Activated T-cell treated with anti-CD3 and anti-CD28 coated beads, Interleukin-2, amount 50 U/mL, for 48 hours (primary cell): ENCODE measurements around the gene NVL.
"Not testable (repeated sequence)": the region's sequence is repeated elsewhere in the genome, so short reads cannot be mapped to it uniquely, and the experiment has no call there.

Source experiments
- DNase-seq, 2 experiments: peaks; one replicate each; pipeline ENCODE4 v3.0.0-alpha.2; 2020

NVL gene

DNA sequence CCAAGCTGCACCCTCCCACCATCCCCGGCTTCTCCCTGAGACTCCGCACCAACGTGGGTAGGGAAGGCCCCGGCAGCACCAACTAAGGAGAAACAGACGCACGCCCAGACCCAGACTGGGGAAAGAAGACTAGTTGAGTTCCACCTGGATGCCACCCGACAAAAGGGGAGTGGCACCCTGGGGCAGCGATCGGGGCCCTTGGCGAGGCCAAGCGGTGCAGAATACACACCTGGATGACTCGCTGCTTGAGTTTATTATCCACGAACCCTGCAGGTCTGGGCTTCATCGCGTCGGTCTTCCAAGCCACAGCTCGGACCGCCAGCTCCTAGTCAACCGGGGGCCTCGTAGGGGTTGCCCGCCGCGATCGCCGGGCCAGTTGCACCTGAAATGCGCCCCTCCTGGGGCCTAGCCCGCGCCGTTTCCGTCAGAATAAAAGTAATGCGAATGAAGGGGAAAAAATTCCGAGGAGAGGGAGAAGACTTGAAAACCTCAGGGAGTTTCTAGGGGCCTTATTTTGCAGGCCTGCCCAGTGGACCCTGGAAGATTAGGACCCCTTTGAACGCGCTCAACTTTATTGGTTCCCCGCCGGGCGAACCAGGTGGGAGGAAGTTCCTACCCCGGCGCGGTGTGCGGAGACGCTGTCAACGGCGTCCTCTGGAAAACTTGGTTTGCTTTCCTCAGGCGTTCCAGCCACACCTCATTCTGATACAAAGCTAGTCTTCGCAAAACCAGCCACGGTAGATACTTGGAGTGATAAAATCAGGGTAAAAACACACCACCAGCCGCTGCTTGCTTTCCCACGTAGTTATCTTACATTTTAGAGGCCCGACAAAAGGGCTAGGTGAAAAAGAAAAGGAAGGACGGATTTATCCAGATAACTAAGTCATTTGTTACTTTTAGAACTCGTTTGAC lies at the start of gene NVL:
TSS of gene NVL (minus strand) at position 331 of the 912 bp plus-strand sequence. CDS start at position 286, 45 bp downstream.
- DNase-seq, result peak; percentile 89

- no peak for DNase-seq
Observed at GRCh38 chr1:224378855-224379631, 49.1 kb upstream of the NVL start.

- DNase-seq, result peak; percentile 61 to 62
Observed at GRCh38 chr1:224377676-224378006, 47.7 kb upstream of the NVL start.

DNA sequence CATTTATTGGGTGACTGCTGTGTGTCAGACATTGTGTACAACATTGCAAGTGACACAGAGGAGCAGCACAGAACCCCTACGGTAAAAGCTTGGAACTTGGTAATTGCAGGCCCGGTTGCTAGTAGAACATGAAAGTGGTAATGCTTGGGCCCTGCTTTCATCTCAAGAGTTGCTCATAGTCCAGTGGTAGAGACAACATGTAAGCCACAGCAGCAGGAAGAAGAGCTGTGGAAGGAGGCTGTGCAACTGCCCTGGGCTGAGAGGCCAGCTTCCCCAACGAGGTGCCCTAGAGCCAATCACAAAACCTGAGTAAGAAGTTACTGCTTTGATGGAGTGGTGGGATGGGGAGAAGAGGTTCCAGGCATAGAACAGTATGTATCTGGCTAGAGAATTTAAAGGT lies 45.1 kb upstream of the NVL start:
- DNase-seq, result no peak

GRCh38 chr1:224373008-224373590 lies 43.1 kb upstream of the NVL start:
- DNase-seq, result no peak

- no peak for DNase-seq
Observed at GRCh38 chr1:224368409-224368808, 38.4 kb upstream of the NVL start.

- no peak for DNase-seq
Observed at GRCh38 chr1:224359207-224359606, 29.2 kb upstream of the NVL start.

DNA sequence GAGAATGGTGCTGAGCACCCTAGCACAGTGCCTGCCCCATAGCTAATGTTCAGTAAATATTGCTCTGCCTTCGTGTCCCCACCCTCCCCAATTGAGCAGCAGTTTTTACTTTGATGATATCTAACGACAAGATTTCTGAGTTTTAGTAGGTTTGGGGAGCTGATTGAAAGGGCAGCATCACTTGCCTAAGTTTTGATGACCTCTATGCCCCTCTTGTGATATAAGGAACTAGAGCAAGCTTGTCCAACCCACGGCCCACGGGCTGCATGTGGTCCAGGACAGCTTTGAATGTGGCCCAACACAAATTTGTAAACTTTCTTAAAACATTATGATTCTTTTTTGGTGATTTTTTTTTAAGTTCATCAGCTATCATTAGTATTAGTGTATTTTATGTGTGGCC lies 28.3 kb upstream of the NVL start:
- no peak for DNase-seq

DNA sequence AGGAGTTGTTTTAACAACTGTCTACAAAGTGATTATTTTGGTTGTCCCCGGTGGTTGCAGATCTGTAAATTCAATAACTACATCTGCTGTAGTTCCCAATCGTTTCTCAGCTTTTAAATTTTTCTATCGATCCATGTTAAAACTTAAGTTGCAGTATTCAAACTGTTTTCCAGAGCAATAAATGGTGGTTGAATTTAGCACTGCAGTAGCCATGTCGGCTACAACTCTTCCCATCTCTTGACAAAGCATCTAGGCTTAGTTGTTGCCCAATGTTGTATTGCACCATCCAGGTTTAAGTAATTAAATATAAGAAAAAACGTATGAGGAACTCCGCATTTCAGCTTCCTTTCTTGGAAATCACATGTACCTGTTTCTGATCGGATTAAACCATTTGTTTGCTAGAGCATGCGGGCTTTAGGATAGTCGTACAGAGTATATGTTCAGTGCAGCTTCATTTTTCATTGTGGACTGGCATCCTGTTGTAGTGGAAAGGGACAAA lies 27.7 kb upstream of the NVL start:
- DNase-seq, result no peak

- peak; percentile 92 for DNase-seq
Observed at GRCh38 chr1:224356685-224357625, 27.0 kb upstream of the NVL start, which contains the start of gene CNIH4. Gene CNIH4, plus strand, starts transcription at chr1:224356879. Its CDS starts 46 bp downstream, at chr1:224356925.

DNA sequence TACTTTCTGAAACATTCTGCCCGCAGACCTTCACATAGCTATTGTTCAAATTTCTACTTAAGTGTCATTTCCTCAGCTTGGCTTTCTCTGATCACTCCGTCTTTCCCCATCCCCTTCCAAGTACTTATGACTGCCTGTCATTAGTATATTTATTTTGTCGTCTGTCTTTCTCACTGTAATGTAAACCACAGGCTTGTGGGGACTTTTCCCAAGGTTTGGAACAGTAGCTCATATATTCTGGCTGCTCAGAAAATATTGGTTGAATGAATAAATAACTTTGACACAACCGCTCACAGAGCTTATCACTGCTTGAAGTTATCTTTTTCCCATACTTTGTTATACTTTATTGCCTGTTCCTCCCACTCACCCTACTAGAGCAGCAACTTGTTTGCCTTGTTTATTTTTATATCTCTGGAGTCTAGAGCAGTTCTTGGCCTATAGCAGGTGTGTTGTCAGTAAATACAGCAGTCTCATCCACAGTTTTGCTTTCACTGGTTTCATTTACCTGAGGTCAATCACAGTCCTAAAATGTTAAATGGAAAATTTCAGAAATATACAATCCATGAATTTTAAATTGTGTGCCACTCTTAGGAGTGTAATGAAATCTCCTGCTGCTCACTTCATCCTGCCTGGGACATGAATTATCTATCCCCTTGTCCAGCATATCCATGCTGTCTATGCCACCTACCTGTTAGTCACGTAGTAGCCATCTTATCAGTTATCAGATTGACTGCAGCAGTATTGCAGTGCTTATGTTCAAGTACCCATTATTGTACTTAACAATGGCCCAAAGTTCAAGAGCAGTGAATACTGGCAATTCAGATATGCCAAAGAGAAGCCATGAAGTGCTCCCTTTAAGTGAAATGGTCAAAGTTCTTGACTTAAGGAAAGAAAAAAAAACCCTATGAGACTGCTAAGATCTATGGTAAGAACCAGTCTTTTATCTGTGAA lies 24.3 kb upstream of the NVL start:
- no peak for DNase-seq

DNA sequence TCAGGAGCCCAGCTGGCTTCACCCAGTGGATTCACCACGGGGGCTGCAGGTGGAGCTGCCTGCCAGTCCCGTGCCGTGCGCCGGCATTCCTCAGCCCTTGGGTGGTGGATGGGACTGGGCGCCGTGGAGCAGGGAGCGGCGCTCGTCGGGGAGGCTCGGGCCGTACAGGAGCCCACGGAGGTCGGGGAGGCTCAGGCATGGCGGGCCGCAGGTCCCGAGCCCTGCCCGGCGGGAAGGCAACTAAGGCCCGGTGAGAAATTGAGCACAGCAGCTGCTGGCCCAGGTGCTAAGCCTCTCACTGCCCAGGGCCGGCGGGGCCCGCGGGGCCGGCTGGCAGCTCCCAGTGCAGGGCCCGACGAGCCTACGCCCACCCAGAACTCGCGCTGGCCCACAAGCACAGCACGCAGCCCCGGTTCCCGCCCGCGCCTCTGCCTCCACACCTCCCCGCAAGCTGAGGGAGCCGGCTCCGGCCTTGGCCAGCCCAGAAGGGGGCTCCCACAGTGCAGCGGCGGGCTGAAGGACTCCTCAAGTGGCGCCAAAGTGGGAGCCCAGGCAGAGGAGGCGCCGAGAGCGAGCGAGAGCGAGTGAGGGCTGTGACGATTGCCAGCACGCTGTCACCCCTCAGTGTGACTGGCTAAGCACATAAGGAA lies 22.6 kb upstream of the NVL start:
- not testable (repeated sequence) for DNase-seq

GRCh38 chr1:224349716-224350115 lies 19.7 kb upstream of the NVL start:
- DNase-seq, result not testable (repeated sequence)

- DNase-seq, result no peak
Observed at GRCh38 chr1:224348137-224348536, 18.2 kb upstream of the NVL start.

- no peak for DNase-seq
Observed at GRCh38 chr1:224343679-224344078, 13.7 kb upstream of the NVL start.

- peak; percentile 40 to 46 for DNase-seq
Observed at GRCh38 chr1:224340453-224341384, 10.7 kb upstream of the NVL start.

DNA sequence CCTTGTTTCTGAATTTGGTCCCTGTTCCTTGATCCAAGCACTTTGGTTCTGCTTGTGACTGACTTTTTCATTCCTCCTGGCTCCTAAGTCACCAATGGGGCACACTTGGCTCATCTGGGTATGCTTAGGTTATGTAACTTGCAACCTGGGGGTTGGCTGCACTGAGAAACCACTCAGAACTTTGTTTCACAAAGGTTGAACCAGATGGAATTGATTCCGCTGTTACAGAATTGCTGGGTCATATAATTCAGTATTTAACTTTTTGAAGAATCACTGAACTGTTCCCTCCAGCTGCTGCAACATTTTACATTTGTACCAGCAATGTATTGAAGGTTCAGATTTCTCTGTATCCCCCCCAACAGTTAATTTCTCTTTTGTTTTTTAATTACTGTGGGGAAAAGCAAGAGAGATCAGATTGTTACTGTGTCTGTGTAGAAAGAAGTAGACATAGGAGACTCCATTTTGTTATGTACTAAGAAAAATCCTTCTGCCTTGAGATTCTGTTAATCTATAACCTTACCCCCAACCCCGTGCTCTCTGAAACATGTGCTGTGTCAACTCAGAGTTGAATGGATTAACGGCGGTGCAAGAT lies 9.6 kb upstream of the NVL start:
- DNase-seq, result no peak

DNA sequence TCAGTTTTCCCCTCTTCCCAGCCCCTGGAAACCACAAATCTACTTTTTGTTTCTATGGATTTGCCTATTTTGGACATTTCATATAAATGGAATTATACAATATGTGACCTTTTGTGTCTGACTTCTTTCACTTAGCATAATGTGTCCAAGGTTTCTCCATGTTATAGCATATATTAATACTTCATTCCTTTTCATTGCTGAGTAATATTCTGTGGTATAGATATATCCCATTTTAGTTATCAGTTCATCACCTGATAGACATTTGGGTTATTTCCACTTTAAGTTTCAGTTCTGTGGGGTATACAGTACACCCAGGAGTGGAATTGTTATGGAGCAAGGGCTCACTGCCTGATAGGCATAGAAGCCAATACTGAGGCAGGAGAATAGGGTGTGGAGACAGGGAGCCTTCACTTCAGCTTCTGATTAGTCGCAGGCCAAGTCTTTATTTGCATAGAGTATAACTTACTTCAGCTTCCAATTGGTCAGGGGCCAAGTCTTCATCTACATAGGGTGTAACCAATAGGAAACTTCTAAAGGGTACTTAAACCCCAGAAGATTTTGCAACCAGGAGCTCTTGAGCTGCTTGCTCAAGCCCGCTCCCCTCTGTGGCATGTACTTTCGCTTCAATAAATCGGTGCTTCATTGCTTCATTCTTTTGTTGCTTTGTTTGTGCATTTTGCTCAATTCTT lies 8.3 kb upstream of the NVL start:
- no peak for DNase-seq
